Stomach (tissue), 4 donors: ENCODE data around the gene TXNL4A.

Experiments used
- CTCF ChIP-seq, 7 experiments: fragments of 450-650 bp in 4 of 7; fragments of 200-600 bp in 3 of 7; sonication (generic) in 3 of 7; IDR thresholded peaks; one replicate each; pipeline ENCODE4 v1.5.1; 2016 to 2019; ENCODE audit warnings: antibody characterized with exemption in 7 of 7, control low read depth in 2 of 7, mild to moderate bottlenecking in 1 of 7
- POLR2A ChIP-seq, 4 donors: fragments of 450-650 bp; IDR thresholded peaks; one replicate each; pipeline ENCODE4 v1.6.1; 2016; ENCODE audit warnings: antibody characterized with exemption in 4 of 4, control low read depth in 2 of 4, mild to moderate bottlenecking in 1 of 4, moderate library complexity in 1 of 4

GRCh38 chr18:79988451-79989194, at the start of gene TXNL4A:
- TF ChIP-seq CTCF (IDR thresholded peaks at IDR 0.05) (peak in 1 of 7 experiments; percentile 3), POLR2A (IDR thresholded peaks at IDR 0.05) (peak in 2 of 4 donors; percentile 32 to 77)
